ENCODE measurements around the gene COL19A1.

- TF ChIP-seq, protein P1, sequence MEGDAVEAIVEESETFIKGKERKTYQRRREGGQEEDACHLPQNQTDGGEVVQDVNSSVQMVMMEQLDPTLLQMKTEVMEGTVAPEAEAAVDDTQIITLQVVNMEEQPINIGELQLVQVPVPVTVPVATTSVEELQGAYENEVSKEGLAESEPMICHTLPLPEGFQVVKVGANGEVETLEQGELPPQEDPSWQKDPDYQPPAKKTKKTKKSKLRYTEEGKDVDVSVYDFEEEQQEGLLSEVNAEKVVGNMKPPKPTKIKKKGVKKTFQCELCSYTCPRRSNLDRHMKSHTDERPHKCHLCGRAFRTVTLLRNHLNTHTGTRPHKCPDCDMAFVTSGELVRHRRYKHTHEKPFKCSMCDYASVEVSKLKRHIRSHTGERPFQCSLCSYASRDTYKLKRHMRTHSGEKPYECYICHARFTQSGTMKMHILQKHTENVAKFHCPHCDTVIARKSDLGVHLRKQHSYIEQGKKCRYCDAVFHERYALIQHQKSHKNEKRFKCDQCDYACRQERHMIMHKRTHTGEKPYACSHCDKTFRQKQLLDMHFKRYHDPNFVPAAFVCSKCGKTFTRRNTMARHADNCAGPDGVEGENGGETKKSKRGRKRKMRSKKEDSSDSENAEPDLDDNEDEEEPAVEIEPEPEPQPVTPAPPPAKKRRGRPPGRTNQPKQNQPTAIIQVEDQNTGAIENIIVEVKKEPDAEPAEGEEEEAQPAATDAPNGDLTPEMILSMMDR (conservative IDR thresholded peaks at IDR 0.05; ENCODE audit: low read length): no peak
- TF ChIP-seq EZH2phosphoT487 (IDR thresholded peaks at IDR 0.05; ENCODE audit: borderline replicate concordance, low read depth, low read length): no peak
Measured at GRCh38 chr6:70198785-70199184, 332.4 kb downstream of the COL19A1 start.
